Placental pericyte (primary cell): ENCODE data around the gene METTL27. TPM values are rescaled to one million over a fixed set of nuclear protein-coding genes. Genes with fewer than 3 reads are reported as not detected.

Experiments
- total RNA-seq: library from RNA; depleted of rRNA; stranded (reverse); fragments of >200 nt; gene quantifications from 2 replicates; pipeline ENCODE4 v1.2.3, GENCODE V29; 2012

Gene METTL27
- 1.1 and 2.4 TPM in 2 replicates for total RNA-seq

DNA sequence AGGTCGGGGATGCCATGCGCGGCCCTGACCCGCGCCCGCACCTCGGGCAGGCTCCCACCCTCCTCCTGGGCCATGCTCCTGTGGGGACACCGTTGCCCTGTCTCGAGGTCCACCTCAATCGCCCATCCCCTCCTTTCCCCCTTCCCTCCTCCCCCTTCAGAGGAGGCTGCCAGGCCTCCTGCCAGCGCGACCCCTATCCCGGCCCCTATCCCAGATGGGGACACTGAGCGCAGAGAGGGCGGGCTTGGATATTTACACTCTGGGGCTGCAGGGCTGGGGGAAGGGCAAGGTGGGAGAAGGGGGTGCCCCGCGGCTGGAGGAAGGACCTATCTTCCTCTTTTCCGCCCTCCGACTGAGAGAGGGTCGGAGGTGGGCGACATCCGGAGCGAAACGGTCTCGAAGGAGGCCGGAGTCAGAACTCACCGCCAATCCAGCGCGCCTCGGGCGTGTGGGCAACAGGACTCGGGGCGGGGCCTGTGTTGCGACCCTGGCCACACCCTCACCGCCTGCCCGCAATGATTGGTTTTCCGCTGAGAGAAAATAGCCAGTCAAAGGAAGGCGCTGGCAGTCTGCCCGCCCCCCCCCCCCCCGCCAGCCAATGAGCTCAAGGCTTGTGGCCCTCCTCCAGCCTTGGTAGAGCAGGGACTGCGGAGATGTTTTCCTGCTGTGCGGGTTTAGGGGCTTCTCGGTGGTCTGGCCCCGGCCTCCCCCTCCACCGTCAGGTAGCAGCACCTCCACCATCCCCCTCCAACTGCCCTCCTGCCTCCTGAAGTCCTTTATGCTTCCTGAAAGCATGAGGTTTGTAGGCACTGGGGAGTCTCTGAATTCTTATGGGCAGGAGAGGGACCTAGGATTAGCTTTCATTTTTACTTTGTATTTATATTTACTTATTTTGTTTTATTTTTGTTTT, at the start of gene METTL27:
Gene METTL27, minus strand, starts transcription at position 450 of the 910 bp plus-strand sequence. Its CDS starts 376 bp downstream, at position 74.

DNA sequence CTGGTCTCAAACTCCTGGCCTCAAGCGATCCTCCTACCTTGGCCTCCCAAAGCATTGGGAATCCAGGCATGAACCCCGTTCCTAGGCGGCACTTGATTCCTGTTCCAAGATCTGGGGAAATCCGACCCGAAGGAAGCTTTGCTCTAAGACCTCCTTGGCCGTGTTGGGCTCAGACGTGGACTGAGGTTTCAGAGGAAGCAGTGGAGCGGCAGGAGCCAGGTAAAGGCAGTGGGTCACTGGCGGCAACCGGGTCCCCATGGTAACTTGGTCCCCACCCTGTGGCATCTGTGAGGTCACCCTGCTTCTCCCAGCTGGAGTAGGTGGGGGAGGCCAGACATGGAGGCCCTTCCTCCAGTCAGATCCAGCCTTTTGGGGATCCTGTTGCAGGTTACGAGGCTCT, 18.5 kb upstream of the METTL27 start, which contains the start of gene TMEM270:
Gene TMEM270, plus strand, starts transcription at position 301 of the 400 bp plus-strand sequence. Its CDS starts 36 bp downstream, at position 337.

DNA sequence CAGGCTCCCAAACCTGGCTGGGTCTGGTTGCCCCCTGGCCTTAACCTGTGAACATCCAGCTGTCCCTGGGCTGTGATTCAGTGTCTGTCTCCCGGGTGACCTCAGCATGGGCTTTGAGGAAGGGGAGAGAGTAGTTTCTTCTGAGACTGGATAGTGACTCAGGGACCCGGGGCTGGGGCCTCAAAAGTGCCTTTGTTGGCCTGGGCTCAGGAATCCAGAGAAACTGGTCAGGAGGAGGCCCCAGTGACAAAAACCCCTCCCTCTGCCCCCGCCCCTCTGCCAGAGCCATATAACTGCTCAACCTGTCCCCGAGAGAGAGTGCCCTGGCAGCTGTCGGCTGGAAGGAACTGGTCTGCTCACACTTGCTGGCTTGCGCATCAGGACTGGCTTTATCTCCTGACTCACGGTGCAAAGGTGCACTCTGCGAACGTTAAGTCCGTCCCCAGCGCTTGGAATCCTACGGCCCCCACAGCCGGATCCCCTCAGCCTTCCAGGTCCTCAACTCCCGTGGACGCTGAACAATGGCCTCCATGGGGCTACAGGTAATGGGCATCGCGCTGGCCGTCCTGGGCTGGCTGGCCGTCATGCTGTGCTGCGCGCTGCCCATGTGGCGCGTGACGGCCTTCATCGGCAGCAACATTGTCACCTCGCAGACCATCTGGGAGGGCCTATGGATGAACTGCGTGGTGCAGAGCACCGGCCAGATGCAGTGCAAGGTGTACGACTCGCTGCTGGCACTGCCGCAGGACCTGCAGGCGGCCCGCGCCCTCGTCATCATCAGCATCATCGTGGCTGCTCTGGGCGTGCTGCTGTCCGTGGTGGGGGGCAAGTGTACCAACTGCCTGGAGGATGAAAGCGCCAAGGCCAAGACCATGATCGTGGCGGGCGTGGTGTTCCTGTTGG, 11.4 kb downstream of the METTL27 start, which contains the start of gene CLDN4:
Gene CLDN4, plus strand, starts transcription at position 316 of the 903 bp plus-strand sequence. Its CDS starts 206 bp downstream, at position 522.

Other genes with a start within 250 kb of the METTL27 start
- gene MLXIPL, start 218.0 kb downstream of the METTL27 start, total RNA-seq: not detected in 2 replicates
- gene VPS37D, start 174.7 kb downstream of the METTL27 start, total RNA-seq: 2.0 and 3.5 TPM in 2 replicates
- gene DNAJC30, start 159.1 kb downstream of the METTL27 start, total RNA-seq: 2.6 and 3.9 TPM in 2 replicates
- gene BUD23, start 158.9 kb downstream of the METTL27 start, total RNA-seq: 33.9 and 36.8 TPM in 2 replicates
- gene STX1A, start 122.8 kb downstream of the METTL27 start, total RNA-seq: 11.8 and 30.2 TPM in 2 replicates
- 11.4 and 19.5 TPM in 2 replicates for gene ABHD11, start 103.7 kb downstream of the METTL27 start, total RNA-seq
- gene CLDN3, start 72.2 kb downstream of the METTL27 start, total RNA-seq: not detected in 2 replicates
- 0.22 TPM in 1 of 2 replicates, not detected in the other for gene CLDN4, start 11.5 kb downstream of the METTL27 start, total RNA-seq
- not detected in 2 replicates for gene TMEM270, start 18.6 kb upstream of the METTL27 start, total RNA-seq
- gene ELN, start 185.7 kb upstream of the METTL27 start, total RNA-seq: 0.86 TPM in 1 of 2 replicates, not detected in the other
- gene LIMK1, start 241.3 kb upstream of the METTL27 start, total RNA-seq: 92.1 and 94.5 TPM in 2 replicates